GM19099 (cell line): ENCODE data around the gene MPZL3.

Source experiments
- POLR2A ChIP-seq: IDR thresholded peaks from 3 replicates; pipeline ENCODE4 v1.6.1; 2011; ENCODE audit warnings: low read depth; ENCODE audit not compliant: insufficient read length; ENCODE audit errors: extremely low read depth

Gene MPZL3

DNA sequence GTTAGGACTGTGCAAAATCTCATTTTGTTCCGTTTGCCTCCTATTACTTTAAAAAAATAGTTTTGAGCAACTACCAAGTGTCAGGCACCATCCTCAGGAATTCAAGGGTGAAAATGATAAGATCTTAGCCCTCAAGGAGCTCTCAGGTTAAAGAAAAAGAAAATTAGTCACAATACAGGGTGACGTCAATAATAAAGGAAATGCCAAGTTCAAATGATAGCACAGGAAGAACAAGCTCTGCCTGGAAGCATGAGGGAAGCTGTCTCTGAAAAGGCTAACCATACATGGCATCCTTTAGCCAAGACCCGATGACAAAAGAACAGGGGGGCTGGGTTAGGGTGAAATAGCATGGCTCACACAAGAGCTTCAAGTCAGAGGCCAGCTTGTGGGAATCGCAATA is 23.0 kb upstream of the MPZL3 start:
- no peak for TF ChIP-seq POLR2A

DNA sequence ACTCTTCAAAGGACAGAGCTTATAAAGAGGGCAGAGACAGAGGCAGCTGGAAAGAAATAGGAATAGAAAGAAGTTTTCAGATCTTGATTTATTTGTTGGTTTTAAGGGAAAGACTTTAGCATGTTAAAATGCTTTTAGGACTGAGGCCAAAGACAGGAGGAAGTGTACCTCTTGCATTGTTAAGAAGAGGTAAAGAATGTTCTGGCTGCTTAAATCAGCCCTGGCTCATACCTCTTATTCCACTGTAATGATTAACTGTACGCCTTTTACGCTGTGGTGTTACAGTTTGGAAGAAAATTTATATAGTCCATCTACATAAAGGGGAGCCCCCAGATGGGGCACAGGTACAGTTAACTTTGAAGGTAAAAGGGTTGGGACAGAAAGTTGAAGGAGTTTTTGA is 22.0 kb upstream of the MPZL3 start:
- no peak for TF ChIP-seq POLR2A

DNA sequence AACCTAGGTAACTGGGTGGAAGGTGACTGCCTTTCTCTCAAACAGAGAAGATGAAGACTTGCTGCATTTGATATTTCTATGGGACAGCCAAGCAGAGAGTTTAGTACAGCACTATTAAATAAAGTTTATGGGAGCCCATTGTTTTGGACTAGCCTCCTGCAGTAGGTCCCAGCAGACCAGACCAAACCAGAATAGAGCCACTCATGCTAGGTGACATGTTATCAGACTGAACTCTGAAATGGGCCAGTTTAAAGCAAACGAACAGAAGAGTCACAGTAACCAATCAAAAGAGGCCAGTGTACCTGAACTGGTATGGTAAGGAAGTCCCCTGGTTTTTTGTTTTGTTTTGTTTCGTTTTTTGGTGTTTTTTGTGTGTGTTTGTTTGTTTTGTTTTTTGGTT is 19.8 kb upstream of the MPZL3 start:
- TF ChIP-seq POLR2A, result no peak

DNA sequence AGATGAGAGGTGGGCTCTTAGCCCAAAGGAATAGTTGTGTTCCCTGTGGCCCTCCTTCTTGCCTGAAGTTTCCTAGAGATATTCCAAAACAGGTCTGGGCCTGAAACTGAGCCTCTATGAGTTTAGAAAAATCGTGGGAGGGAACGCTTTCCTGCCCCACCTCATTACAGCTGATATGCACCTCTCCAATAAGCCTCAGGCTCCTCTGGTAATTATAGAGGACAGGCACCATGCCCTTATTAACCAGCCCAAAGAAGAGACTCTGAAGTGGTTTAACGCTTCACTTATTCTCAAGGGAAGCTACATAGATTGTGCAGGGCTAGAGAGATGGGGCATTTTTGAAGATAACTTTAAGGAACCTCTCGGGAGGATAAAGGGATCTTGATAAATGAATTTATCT is 15.3 kb upstream of the MPZL3 start:
- no peak for TF ChIP-seq POLR2A

DNA sequence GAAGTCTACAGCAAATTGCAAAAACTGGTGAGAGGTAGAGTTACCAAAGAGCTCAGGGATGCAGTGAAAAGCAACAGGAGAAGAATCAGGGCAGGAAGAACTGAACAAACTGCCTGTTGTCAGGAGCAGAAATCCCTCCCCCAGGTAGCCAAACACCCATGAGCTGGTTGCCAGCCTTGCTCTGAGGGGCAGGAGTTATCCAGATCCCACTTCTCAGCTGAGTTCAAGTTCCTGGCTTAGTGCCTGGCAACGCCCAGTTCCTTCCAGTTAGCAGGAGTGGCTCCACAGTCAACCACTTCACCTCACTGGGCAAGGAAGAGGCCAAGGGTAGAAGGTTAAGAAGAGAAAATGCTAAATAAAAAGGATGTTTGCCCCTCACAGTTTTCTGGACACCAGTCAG is 13.8 kb upstream of the MPZL3 start:
- no peak for TF ChIP-seq POLR2A

DNA sequence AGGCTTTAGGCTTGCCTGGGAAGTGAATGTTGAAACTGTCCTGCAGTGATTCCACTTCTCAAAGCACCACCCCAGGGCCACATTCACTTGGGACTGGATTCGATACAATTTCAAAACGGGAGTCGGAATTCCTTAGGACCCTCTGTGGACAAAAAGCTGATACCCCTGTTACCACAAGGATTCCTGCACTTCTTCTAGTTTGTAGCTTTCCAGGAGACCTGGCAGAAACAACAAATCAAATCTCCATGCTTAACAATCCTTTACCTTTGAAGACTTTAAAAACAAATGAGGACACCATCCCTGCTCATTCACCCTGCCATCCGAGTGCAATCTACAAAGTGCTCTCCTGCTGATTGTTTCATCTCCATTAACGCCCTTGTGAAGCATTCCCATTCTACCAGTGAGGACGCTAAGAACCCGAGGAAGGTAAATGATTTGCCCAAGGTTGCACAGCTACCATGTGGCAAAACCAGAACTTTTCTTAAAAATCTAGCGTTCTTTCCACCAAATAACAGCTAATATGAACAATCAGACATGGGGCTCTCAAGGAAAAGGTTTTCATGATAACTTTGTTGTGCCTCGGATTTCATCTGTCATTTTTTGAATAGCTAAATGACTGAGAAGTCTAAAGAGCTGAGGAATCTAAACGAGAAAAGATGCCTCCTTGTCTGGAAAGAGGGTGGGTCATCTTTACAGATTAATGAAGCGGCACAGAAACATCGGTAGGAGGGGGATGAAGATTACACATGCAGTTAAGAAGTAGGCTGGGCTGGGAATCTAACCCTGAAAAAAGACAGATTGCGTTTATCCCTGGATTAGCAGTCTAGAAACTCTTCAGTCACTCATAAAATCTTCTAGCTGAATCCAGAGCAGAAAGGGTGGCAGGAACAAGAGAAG is 12.7 kb upstream of the MPZL3 start:
- TF ChIP-seq POLR2A, result no peak

DNA sequence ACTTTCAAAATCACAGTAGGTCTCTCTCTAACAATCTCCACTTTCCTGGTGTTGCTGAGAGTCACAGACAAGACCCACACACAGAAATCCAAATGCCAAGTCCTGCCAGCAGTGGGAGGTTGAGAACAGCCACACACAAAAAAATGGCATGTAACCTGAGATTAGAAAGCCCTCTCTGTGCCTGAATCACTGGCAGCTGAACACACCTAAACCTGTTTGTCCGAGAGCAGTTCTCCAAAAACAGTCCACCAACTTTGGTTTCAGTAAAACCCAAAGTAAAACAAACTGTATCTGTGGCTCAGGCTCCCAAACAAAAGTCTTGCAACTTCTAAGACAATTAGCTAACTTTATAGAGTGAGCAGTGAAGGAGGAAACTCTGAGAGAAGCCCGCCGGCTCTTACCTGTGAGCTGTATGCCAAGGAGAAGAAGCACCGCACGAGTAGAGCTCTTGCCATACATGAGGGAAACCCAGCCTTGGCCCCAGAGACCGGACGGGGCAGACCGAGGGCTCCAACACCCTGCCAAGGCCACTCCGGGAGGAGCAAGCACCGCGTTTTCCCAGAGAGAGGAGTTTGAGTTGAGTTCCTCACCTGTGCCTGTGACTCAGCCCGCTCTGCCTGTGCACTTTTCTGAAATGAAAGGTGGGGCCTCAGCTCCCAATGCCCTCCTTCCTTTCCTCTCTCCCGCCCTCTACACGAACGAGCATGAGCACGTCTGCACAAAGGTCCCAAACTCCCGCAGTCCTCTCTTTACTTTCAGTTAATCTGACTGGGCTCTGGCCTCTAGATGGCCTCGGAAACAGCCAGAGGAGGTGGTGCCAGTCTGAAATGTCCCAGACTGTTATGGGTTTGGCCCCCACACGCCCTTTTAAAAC is 11.8 kb upstream of the MPZL3 start, which contains the start of gene MPZL2:
Gene MPZL2, minus strand, starts transcription at position 603 of the 874 bp plus-strand sequence. Its CDS starts 144 bp downstream, at position 459.
- no peak for TF ChIP-seq POLR2A

DNA sequence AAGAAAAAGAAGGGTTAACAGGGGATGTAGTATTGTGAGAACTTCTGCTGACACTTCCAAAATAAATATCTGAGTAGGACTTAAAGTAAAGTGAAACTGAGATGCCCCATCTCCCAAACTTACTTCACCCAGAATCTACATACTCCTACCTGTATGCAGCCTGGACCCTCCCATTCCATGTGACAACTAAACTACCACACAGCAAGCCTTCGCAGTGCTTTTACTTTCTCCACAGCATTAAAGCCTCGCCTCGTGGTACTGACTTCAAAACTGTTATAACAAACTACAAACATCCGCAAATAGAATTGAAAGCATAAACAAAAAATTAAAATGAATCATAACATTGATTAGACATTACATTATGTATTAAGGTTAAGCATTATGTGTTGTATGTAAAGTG is 10.9 kb upstream of the MPZL3 start:
- TF ChIP-seq POLR2A, result no peak

DNA sequence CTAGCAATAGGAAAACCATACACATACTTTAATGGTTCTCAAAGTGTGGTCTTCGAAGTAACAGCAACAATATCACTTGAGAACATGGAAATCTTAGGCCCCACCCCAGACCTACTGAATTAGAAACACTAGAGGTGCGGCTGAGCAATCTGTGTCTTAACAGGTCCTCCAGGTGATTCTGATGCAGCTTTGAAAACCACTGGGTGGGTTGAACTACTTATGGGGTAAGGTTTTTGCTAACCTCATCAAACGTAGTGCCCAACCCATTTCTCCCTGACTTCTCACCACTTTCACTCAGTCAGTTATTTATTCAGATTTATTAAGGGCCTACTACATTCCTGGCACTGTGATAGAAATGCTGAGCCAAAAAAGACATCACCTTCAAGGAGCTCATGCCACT is 8.2 kb upstream of the MPZL3 start:
- no peak for TF ChIP-seq POLR2A

DNA sequence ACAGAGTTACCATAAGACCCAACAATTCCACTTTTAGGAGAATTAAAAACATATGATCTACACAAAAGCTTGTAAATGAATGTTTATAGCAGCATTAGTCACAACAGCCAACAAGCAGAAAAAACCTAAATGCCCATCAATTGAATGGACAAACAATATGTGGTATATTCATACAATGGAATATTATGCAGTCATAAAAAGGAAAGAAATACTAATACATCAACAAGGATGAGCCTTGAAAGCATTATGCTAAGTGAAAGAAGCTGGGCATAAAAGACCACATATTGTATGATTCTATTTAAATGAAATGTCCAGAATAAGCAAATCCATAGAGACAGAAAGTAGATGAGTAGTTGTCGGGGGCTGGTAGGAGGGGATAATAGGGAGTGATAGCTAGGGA is 7.0 kb upstream of the MPZL3 start:
- no peak for TF ChIP-seq POLR2A

DNA sequence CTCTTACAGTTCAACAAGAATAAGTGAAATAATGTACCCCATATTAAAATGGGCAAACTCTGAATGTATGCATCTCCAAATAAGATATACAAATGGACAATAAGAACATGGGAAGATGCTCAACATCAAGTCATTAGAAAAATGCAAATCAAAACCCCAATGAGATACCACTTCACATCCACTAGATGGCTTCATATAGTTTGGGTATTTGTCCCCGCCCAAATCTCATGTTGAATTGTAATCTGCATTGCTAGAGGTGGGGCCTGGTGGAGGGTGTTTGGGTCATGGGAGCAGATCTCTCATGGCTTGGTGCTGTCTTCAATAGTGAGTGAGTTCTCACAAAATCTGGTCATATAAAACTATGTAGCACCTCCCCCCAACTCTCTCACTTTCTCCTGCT is 6.2 kb upstream of the MPZL3 start:
- TF ChIP-seq POLR2A, result no peak

DNA sequence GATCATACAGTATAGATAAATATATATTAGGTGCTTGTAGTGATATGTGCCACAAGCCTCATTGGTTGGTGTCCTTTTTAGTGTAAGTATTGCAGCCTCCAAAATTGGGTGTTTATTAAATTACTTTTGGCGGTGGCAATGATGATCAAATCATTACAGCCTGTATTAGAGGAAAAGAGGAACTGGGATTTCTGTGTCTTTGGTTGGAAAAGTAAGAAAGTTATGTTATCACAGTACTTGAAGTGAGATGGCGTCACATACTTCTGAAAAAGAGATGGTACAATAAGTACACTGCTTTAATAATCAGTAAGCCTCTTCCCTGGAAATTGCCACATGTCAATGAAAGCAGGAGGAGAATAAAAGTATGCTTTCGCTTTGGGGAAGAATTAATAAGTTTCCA is 523 bp upstream of the MPZL3 start:
- no peak for TF ChIP-seq POLR2A

DNA sequence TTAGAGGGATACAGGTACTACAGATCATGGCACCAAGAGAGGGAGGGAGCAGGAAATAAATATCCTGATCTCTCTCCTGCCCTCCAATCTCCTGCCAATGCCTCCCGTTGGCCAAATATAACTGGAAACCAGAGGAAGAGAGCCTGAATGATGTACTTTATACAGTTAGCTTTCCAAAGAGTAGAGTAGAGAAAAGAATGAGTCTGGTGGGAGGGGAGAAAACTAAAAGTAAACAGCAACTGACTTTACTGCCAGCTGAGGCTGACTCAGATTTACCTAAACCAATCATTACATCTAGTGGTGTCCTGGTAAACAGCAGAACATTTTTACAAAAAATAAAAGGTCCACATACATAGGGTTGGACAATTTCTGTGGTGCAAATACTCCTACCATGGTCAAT is 5.1 kb downstream of the MPZL3 start:
- no peak for TF ChIP-seq POLR2A

DNA sequence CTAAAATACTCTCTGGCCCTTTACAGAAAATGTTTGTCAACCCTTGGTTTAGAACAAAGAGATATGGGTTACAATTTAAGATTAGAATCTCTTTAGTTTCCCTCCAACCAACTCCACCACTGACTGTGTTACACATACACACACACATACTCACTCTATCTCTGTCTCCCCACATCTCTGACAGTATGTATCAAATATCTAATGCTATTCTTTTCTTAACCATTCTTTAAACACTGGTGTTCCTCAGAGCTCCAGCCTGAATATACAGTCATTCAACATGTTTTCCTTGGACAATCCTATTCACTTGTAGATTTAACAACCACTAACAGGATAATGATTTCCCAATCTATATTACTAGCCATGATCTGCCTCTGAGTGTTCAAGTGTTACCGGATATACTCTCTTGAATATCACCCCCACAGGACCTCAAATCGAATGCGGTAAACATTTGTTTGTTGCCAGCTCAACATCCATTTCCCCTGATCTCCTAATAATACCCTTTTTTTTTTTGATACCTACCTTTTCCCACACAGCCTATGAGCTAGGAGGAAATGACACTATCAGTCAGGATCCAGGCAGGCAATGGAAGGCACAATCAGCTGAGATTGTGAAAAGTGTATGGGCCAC is 6.1 kb downstream of the MPZL3 start:
- TF ChIP-seq POLR2A, result no peak
